GM18511 (cell line): ENCODE data around the gene BABAM2.

Experiments
- ATAC-seq: cut with Tn5 transposase; IDR thresholded peaks from one replicate; pipeline ENCODE4 v1.9.1; 2021; ENCODE audit warnings: mild to moderate bottlenecking, moderate library complexity; ENCODE audit not compliant: unreplicated experiment

The BABAM2 gene

GRCh38 chr2:28178946-28179345 is 288.4 kb downstream of the BABAM2 start:
- ATAC-seq = no peak

GRCh38 chr2:28181801-28182200 is 291.3 kb downstream of the BABAM2 start:
- ATAC-seq = no peak

- no peak for ATAC-seq
Observed at GRCh38 chr2:28182348-28182747, 291.8 kb downstream of the BABAM2 start.

GRCh38 chr2:28185153-28185552 is 294.6 kb downstream of the BABAM2 start:
- no peak for ATAC-seq

- no peak for ATAC-seq
Observed at GRCh38 chr2:28185891-28186290, 295.4 kb downstream of the BABAM2 start.

GRCh38 chr2:28187186-28187585 is 296.7 kb downstream of the BABAM2 start:
- ATAC-seq = no peak

- no peak for ATAC-seq
Observed at GRCh38 chr2:28188436-28188835, 297.9 kb downstream of the BABAM2 start.

GRCh38 chr2:28193630-28194403 is 303.3 kb downstream of the BABAM2 start:
- ATAC-seq = no peak

- ATAC-seq = no peak
Observed at GRCh38 chr2:28199995-28200679, 309.6 kb downstream of the BABAM2 start.

- ATAC-seq = no peak
Observed at GRCh38 chr2:28201671-28202180, 311.2 kb downstream of the BABAM2 start.

GRCh38 chr2:28202719-28203118 is 312.2 kb downstream of the BABAM2 start:
- ATAC-seq = no peak

- no peak for ATAC-seq
Observed at GRCh38 chr2:28206762-28207161, 316.2 kb downstream of the BABAM2 start.

GRCh38 chr2:28209261-28209691 is 318.7 kb downstream of the BABAM2 start:
- no peak for ATAC-seq

GRCh38 chr2:28209864-28210263 is 319.3 kb downstream of the BABAM2 start:
- ATAC-seq = no peak

GRCh38 chr2:28210535-28210934 is 320.0 kb downstream of the BABAM2 start:
- no peak for ATAC-seq

- ATAC-seq = no peak
Observed at GRCh38 chr2:28216331-28216730, 325.8 kb downstream of the BABAM2 start.

GRCh38 chr2:28217042-28217740 is 326.7 kb downstream of the BABAM2 start:
- no peak for ATAC-seq

GRCh38 chr2:28219138-28219537 is 328.6 kb downstream of the BABAM2 start:
- ATAC-seq = no peak

GRCh38 chr2:28219758-28220368 is 329.3 kb downstream of the BABAM2 start:
- no peak for ATAC-seq

GRCh38 chr2:28224648-28225472 is 334.3 kb downstream of the BABAM2 start:
- no peak for ATAC-seq
